NCI-H1105 (cell line): Measurements from ENCODE around the gene RMND1.
"Not testable (repeated sequence)": the region's sequence is repeated elsewhere in the genome, so short reads cannot be mapped to it uniquely, and the experiment has no call there.

ENCODE experiments used
- DNase-seq: peaks from one replicate; lab custom pipeline; 2025; lab: John Stamatoyannopoulos, UW

The RMND1 gene

DNA sequence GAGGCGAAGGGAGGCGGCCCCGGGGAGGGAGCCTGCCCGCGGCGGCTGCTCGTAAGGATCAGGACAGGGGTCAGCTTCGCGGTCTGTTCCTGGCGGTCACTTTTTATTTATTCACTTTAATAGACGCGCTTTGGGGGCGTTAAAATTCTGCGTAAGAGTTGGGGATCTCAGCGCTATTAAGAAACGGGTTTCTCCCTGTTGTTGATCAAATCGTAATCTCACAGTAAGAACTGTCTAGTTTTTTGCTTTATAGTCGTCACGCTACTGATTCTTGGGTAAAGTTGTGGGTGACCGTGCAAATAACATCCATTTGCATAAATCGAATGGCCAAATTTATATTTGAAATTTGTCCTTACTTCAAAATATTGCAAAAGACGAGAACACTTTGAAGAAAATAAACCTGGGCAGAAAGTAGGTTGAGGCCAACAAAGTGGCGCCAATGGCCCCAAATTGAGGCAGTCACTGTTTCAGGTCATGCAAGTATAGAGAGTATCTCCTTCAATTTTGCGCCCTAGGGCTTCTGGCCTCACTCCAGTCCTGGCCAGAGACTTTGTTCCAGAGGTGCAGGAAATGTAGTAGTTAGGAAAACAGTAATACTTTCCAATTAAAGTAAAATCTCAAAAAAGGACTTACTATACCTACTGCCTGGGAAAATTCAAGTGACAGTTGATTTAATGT, 963 bp upstream of the RMND1 start:
- DNase-seq, result peak; percentile 26

DNA sequence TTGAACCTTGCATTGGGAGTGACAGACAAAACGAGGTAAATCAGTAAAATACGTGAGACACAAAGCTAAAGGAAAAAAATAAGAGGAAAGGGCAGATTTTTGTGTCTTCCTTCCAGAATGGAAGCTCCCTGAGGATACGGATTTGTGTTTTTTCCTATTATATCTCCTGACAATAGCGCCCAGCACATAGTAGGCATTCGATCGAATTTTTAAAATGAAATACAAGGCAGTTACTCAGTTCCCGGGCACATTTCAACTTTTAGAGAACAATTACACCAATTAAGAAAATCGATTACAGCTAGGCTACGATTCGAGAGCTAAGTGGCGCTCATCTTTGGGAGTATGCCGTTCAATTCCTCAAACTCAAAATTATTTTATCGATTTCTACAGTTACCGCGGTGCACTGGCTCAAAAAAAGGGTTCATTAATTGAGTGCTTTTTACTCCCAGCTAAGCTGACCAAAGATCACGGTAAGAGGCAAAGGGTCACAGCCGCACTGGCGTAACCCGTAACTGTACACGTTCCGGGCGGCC, 443 bp downstream of the RMND1 start:
- no peak for DNase-seq

DNA sequence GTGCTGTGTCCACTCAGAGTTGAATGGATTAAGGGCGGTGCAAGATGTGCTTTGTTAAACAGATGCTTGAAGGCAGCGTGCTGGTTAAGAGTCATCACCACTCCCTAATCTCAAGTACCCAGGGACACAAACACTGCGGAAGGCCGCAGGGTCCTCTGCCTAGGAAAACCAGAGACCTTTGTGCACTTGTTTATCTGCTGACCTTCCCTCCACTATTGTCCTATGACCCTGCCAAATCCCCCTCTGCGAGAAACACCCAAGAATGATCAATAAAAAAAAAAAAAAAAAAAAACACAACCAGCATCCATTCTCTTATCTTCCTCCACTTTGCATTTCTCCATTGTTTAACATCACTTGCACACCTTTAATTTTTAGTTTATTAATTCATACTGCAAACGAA, 998 bp downstream of the RMND1 start:
- DNase-seq, result not testable (repeated sequence)

DNA sequence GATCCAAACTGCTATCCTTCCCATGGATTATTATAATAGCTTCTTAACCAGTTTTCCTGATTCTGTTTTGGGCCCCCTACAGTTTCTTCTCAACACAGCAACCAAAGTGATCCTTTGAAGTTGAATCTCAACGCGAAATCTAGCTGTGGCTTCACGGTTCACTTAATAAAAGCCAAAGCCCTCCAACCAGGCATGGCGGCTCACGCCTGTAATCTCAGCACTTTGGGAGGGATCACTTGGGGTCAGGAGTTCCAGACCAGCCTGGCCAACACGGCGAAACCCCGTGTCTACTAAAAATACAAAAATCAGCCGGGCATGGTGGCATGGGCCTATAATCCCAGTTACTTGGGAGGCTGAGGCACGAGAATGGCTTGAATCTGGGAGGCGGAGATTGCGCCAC, 3.3 kb downstream of the RMND1 start:
- DNase-seq, result no peak

DNA sequence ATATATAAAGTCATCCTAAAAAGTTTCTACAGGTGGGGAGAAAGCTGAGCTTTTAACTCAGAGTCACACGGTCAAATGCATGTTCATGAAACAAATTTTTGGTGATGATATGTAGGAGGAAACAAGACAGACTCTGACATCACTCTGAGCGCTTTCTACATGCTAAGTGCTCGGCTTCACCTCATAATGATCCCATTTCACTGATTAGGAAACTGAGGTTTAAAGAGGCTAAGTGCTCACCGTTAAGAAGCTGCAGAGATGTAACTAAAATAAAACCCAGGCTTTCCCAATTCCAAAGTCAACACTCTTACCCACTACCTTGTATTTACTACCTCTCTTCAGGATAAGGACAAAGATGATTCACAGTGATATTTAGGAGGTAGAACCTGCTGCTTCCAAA, 4.7 kb downstream of the RMND1 start:
- DNase-seq, result no peak

DNA sequence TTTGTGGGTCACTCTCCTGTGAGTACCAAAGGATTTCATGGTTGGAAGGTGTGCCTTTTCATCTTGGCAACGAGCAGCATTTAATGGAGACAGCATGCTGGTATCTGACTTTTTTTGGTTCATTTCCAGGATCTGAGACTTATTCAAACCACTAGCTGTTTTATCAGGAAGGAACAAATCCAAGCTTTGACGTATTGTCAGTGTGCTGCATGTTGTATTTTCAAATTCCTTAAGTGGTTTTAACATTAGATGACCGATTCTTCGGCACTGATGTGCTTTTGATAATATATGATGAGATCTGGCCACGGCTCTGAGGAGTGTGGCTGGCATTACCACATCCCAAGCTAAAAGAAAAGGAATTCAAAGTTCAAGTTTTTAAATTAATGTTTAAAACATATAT, 6.4 kb downstream of the RMND1 start:
- DNase-seq, result no peak

DNA sequence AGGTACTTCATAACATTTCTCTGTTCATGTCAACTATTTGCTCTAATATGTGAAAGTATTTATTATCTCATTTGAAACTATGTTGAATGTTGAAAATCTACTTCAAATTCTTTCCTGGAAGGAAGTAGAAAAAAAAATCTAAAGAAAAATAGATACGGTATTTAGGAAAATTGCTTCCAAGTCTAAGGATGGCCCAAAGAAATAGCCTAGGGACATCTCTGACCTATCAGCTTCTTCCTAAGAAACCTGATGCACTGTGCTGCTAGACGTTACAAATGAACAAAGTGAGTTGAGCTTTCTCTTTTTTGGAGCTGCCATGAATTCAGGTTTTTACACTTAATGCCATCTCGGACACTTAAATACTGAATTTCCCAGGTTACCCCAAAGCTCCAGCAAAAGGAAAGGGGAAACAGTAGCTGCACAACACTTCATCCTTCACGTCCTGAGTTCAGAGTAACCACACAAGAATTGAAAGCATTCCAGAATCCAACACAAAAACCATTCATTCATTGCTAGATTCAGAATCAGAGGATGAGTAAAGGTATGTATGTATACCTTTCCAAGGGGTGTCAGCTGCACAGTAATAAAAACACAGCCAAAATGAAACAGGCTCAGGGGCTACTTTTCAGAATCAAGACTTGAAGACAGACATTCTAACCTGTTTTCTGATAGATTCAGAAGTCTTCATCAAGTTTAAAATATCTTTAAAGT, 7.9 kb downstream of the RMND1 start:
- no peak for DNase-seq

DNA sequence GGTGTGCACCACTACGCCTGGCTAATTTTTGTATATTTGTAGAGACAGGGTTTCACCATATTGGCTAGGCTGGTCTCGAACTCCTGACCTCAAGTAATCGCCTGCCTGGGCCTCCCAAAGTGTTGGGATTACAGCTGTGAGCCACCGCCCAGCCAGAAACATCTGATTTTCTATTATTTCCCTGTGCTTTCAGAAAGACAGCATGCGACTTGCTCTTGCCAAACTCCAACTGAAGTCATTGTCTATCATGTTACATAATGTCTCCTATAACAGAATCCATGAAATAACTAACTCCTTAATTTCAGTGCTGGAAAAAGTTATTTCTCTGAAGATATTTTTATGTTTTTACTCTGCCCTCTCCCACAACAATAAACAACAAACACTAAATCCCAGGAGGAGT, 8.5 kb downstream of the RMND1 start:
- DNase-seq, result no peak

DNA sequence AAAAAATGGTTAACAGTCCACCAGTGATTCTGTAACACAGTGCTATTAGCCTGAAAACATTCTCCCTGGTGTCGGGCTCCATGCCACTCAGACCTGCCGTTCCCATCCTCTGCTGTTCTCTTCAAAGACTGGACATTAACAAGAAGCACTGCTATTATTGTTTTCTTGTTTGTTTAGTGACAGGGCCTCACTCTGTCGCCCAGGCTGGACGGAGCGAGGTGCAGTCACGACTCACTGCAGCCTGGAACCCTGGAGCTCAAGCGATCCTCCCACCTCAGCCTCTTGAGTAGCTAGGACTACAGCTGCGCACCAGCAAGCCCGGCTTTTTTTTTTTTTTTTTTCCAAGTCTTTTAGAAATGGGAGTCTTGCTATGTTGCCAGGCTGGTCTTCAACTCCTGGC, 9.6 kb downstream of the RMND1 start:
- no peak for DNase-seq

DNA sequence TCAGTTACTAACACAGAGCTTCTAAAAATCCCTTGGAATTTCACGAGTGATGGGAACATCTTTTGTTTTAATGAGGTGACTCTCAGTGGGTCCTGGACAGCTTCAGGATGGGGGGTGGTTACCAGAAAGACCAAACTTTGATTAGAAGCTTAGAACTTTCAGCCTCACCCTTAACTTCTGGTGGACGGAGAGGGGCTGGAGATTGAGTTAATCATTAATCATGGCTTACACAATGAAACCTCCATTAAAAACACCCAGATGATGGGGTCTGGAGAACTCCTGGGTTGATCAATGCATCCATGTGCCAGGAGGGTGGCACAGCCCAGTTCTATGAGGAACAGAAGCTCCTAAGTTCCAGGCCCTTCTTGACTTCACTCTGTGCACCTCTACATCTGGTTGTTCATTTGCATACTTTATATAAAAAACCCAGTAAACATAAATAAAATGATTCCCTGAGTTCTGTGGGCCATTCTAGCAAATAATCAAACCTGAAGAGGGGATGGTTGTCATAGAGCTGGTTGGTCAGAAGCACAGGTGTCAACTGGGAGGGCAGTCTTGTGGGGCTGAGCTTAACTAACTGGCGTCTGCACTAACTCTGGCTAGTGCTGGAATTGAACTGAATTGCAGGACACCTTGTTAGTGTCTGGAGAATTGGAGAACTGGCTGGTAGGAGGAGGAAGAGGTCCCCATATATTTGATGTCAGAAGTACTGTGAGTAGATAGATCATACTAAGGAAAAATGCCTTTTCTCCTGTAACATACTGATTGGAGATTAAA, 10.3 kb downstream of the RMND1 start:
- DNase-seq, result no peak

DNA sequence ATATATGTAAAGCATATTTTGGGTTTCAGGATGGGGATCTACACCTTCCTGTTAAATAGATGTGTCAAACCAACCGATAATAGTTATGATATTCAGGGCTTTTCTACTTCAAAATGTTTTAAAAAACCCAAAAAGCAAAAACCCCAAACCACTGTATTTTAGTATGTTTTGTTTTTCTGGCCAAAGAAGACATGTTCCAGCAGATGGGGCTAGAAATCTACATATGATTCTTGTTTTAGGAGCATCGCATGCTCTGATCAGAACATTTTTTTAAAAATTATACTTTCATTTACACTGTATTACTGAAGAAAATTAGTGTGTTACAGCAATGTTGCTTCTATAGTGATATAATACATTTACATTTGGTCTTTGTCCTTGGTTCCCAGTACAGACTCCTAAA, 11.0 kb downstream of the RMND1 start:
- DNase-seq, result no peak

DNA sequence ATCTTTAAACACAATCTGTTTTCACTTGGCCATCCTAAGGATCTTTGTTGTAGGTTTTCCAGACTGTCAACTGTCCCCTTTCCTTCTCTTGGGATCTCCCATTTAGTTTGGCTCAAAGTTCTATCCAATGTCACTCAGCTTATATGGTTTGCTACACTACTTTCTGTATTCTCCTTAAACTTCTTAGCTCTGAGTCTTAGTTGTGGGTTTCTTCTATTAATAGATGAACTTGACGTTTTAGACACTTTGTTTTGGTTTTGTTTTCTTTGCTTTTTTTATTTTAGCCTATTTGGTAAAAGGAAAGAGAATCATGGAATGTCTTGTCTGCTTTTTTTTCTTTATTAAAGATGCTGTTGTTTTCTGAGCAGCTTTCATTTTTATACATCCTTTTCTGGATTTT, 11.4 kb downstream of the RMND1 start:
- no peak for DNase-seq

DNA sequence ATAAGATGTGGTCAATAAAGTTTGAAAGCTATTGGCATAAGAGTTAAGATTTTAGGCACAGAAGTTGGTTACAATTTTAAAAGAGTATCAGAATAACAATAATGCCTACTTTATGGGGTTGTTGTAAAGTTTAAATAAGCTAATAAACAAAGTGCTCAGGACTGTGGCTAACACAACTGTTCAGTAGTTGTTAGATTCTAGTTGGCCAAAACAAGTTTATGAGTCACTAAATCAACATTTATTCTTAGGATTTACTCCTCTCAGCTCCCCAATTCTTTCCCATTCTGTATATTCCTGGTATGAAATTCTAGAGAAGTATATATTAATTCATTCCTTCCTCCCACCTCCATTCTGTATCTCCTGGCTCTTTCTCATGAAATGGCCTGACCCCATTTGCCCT, 14.5 kb downstream of the RMND1 start:
- DNase-seq, result no peak

DNA sequence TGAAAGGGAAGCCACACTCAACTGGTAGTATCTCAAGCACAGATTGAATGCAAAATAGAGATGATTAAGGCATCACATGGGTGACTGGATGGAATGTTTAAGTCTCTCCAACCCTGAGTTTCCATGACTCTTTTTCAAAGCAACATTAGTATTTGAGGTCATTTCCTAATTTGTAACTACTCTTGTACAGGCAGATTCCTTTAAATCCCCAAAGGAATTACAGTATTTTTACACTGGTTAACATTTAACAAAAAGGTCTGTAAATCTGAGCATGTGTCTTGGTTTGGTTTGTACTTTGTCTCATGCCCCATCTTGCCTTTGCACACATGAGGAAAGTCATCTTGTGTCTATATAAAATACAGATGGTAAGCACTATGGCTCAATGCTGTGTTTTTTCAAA, 15.1 kb downstream of the RMND1 start:
- DNase-seq, result no peak

DNA sequence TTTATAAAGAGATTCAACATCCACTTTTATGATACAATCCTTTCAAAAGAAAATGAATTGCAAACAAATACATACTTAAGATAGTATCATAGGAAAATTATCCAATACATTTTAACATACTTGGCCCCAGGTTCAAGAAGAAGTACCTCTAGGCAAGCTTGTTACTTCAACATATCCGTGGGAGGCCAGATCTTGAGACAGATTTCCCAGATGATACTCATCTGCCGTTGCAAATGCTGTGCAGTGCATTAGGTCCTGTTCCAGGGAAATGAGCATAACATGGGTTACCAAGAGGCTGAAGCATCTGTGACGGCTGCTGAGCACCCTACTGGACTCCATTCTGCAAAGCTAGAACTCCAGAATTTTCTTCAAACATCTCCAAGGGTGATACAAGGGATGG, 15.6 kb downstream of the RMND1 start:
- no peak for DNase-seq

DNA sequence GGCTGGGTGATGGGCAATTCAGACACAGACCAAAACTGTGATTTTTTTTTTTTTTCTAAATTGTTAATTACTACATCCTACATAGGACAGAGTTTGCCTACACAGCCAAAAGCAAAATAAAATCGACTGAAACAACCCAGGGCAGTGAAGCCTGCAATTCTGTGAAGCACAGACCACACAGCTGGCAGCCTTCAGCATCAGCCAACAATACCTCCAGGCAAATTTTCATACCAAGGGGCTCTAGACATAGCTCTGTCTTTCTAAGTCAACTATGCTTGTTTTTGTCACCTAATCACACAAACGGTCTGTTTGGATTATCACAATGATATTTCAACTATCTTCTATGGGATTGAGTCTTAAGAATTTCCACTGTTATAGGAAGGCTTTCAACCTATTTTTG, 17.6 kb downstream of the RMND1 start:
- no peak for DNase-seq

DNA sequence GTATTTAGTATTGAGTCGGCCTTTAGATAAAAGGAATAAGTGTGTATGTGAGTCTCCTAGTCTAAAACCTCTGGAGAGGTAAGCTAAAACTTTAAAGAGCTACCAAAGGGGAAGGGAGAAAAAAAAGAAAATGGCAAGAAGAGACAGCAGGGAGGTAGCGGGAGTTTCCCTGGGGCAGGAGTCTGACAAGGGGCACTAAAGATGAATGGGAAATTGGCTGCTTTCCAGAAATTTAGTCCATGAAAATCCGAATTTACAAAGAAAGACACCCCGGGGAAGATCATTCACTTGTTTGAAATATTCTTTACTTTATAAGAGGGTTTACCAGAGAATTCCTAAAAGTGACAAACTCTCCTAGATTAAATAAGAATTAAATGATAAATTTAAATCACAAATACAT, 19.3 kb downstream of the RMND1 start:
- no peak for DNase-seq

DNA sequence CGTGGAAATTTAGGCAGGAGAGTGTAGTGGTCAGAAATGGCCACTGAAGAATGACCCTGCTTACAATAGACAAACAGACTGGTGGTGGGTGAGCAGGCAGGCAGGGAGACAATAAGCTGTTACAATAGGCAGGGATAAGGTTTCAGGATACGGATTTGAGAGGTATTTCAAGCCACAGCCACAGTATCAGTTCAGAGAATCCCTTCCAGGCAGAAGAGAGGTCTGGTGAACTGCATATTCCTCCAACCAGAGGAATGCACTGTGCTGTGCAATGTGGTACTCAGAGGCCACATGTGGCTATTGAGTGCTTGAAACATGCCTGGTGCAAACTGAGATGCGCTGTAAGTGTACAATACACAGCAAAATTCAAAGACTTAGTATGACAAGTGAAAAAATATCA, 20.6 kb downstream of the RMND1 start:
- no peak for DNase-seq

DNA sequence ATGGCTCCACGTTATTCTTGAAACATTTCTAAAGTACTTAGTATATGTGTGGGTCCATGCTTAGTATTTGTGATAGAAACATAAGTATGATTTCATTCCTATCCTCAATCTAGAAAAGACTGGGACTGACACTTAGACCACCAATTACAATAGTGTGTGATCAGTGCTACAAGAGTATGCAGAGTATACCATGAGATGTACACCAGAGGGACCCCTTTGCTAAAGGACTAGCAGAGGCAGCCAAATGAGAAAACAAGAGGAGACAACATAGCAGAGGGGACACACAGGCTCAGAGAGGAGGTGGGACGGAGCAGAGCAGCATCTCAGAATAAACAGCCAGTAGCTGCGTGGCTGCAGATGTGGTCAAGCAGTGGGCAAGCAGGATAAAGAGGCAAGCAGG, 21.0 kb downstream of the RMND1 start:
- DNase-seq, result no peak

DNA sequence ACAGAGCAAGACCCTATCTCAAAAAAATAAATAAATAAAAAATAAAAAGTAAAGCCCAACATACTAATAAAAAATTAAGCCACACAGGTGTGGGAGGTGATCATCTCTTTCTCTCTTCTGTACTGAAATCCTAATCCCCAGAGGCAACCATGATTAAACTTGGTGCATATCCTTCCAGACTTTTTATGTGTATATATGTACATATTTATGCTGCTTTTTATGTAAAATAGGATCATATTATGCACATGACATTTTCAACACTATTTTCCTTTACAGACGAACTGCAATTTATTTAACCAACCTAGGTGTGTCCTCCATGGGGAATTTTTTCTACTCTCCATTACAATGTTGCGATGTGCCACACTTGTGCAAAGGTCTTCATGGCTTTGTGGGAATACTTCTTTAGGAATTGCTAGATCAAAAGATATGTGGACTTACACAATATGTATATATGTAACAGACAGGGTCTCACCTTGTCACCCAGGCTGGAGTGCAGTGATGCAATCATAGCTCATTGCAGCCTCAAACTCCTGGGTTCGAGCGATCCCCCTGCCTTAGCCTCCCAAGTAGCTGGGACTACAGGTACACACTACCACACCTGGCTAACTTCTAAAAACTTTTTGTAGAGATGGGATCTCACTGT, 23.7 kb downstream of the RMND1 start:
- DNase-seq, result no peak

DNA sequence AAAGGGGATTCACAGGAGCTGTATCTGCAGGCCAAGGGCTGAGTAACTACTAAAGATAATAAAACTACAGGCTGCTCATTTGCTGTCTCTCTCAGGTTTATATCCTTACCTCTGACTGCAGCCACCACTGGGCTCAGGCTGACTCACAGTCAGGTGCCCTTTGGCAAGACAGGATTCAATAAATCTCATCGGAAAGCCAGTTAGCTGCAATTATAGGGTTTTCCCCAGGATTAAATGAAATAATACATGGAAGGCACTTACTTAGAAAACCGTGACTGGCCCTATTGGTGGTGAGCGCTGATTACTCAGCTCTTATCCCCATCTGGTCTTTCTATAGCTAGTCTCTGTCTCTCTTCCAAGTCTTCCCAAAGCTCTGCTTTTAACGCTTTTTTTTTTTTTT, 26.4 kb downstream of the RMND1 start:
- no peak for DNase-seq

DNA sequence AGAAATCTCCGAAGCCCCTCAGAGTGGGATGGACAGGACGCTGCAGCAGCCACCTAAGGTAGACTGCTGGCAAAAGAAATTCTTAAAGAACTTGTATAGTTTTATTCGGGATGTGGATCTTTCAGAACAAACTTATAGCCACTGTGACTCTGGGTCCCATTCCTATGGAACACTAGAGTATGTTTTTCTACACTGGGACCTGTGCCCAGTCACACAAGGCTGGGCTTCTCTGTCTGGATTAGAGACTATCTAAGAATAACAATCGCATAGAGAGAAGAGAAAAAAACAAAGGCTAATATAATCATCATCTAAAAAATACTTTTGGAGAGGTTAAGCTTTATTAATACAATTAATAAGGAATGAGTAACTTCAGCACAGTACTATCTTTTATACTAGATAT, 28.9 kb downstream of the RMND1 start:
- no peak for DNase-seq

DNA sequence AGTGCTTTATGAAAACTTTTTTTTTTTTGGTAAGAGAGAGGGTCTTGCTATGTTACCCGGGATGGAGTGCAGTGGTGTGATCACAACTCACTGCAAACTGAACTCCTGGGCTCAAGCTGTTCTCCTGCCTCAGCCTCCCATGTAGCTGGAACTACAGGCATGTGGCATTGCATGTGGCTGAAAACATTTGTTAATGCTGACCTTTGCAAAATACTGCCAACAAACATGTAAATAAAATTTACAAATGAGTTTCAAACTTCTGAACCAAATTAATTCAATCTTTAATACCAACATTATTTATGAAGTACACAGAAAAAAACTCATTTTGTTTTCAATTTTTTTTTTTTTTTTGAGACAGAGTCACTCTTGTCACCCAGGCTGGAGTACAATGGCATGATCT, 34.4 kb downstream of the RMND1 start:
- no peak for DNase-seq
